Measurements from ENCODE around the gene SLC2A13. TPM values are rescaled to one million over a fixed set of nuclear protein-coding genes. Genes with fewer than 3 reads are reported as not detected.

Gene SLC2A13
- total and polyA plus RNA-seq, 2 donors from 2014 or later, result 3.9 to 18.6 TPM

DNA sequence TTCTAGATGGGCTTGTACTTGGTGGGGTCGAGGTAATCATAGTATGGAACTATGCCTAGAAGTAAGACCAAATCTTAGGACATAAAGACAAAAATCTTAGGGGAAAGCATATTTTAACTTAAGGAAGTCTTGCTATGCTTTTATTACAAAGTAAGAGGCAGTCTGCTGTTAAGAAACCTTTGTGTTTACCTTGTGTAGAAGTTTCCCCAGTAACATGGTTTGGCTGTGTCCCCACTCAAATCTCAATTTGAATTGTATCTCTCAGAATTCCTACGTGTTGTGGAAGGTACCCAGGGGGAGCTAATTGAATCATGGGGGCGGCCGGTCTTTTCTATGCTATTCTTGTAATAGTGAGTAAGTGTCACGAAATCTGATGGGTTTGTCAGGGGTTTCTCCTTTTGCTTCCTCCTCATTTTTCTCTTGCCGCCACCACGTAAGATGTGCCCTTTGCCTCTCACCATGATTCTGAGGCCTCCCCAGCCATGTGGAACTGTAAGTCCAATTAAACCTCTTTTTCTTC is 323.8 kb downstream of the SLC2A13 start:
- intact Hi-C loops (cut with DNase I), result no loop called here

GRCh38 chr12:39780913-39781446 is 324.9 kb downstream of the SLC2A13 start:
- FAIRE-seq (no peak), DNase-seq (peak in 2 of 5 donors; percentile 3 to 44)
- Histone ChIP-seq H3K27me3 (ENCODE audit: control insufficient read depth, insufficient read depth, low read length) (no peaks in the 10 kb centered on the region), H3K4me3 (ENCODE audit: low read length in 3 of 3) (no peak overlapping the region), H3K4me1 (ENCODE audit: control insufficient read depth in 2 of 3, insufficient read depth in 2 of 3, low read depth in 1 of 3, low read length in 3 of 3) (no peaks in the 10 kb centered on the region), H3K27ac (ENCODE audit: low read depth in 2 of 2, low read length in 2 of 2) (no peak overlapping the region), H3K36me3 (ENCODE audit: control insufficient read depth in 2 of 3, insufficient read depth in 3 of 3, low read length in 3 of 3) (no peaks in the 10 kb centered on the region), H3K9ac (ENCODE audit: low read length in 3 of 3) (no peak overlapping the region), H3K9me3 (ENCODE audit: control insufficient read depth in 2 of 3, insufficient read depth in 1 of 3, low read length in 3 of 3) (no peaks in the 10 kb centered on the region)
- intact Hi-C loops (cut with DNase I), result no loop called here
- TF ChIP-seq CTCF (IDR thresholded peaks at IDR 0.05; ENCODE audit: borderline replicate concordance, extremely low read depth, insufficient read depth), result no peak

More for the DNA sequence above, 323.8 kb downstream of the SLC2A13 start:
- no peak for FAIRE-seq
- Histone ChIP-seq H3K9ac (ENCODE audit: low read length in 3 of 3) (no peak overlapping the region), H3K27me3 (ENCODE audit: control insufficient read depth, insufficient read depth, low read length) (no peaks in the 10 kb centered on the region), H3K4me1 (ENCODE audit: control insufficient read depth in 2 of 3, insufficient read depth in 2 of 3, low read depth in 1 of 3, low read length in 3 of 3) (no peaks in the 10 kb centered on the region), H3K9me3 (ENCODE audit: control insufficient read depth in 2 of 3, insufficient read depth in 1 of 3, low read length in 3 of 3) (no peaks in the 10 kb centered on the region), H3K36me3 (ENCODE audit: control insufficient read depth in 2 of 3, insufficient read depth in 3 of 3, low read length in 3 of 3) (no peaks in the 10 kb centered on the region), H3K4me3 (ENCODE audit: low read length in 3 of 3) (no peak overlapping the region), H3K27ac (ENCODE audit: low read depth in 2 of 2, low read length in 2 of 2) (no peak overlapping the region)
- no peak for DNase-seq
- no peak for TF ChIP-seq CTCF (IDR thresholded peaks at IDR 0.05; ENCODE audit: borderline replicate concordance, extremely low read depth, insufficient read depth)

DNA sequence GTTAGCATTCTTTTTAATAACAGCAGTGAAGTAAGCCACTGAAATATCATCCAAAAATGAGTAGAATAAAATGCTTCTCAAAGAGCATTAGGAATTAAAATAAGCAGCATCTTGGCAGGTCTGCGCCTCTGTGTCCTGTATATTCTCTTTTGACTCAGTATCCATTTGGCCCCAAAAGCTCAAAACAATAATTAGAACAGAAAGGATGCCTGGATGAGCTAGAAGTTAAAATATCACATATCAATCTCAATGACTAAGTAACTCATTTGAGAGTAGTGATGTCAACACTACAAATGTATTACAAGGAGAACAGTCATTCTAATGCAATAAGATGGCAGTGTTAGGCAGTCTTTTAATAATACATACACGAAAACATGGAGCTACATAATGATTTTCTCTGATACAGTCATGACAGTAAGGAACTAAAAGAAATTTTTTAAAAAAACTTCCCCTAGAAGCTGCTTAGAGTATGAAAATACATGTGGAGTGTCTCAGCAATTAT is 325.4 kb downstream of the SLC2A13 start:
- no peak overlapping the region for H3K27ac ChIP-seq (ENCODE audit: low read depth in 2 of 2, low read length in 2 of 2)
- H3K4me3 ChIP-seq (ENCODE audit: low read length in 3 of 3), result no peak overlapping the region
- TF ChIP-seq CTCF (IDR thresholded peaks at IDR 0.05; ENCODE audit: borderline replicate concordance, extremely low read depth, insufficient read depth), result no peak
- FAIRE-seq (no peak), DNase-seq (no peak)
- no peaks in the 10 kb centered on the region for H3K4me1 ChIP-seq (ENCODE audit: control insufficient read depth in 2 of 3, insufficient read depth in 2 of 3, low read depth in 1 of 3, low read length in 3 of 3)
- no peaks in the 10 kb centered on the region for H3K9me3 ChIP-seq (ENCODE audit: control insufficient read depth in 2 of 3, insufficient read depth in 1 of 3, low read length in 3 of 3)
- H3K36me3 ChIP-seq (ENCODE audit: control insufficient read depth in 2 of 3, insufficient read depth in 3 of 3, low read length in 3 of 3), result no peaks in the 10 kb centered on the region
- no peak overlapping the region for H3K9ac ChIP-seq (ENCODE audit: low read length in 3 of 3)
- intact Hi-C loops (cut with DNase I), result no loop called here
- H3K27me3 ChIP-seq (ENCODE audit: control insufficient read depth, insufficient read depth, low read length), result no peaks in the 10 kb centered on the region
